ENCODE measurements around the gene NFX1. TPM values are rescaled to one million over a fixed set of nuclear protein-coding genes. Genes with fewer than 3 reads are reported as not detected.
A peak's percentile ranks its signal among the peaks of the same experiment; 100 is the strongest.

Gene NFX1
- total RNA-seq, 1 donor from 2014 or later, result 13.0 TPM

DNA sequence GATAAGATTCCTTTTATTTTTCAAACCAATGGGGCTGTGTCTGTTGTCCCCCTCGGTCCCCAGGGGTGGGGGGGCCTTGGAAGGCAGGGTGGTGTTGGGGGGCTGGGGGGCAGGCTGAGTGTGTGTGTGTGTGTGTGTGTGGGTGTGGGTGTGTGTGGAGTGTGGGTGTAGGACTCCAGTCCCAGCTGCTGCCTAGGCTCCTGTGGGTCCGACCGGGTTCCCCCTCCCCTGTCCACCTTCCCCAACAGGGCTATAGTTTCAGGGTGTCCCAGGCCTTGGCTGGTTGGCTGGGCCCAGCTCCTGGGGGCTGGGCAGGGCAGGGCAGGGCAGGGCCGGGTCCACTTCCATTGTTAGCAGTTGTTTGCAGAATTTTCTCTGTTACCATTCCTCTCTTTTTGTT is 2.1 kb upstream of the NFX1 start:
- DNase-seq (ENCODE audit: low spot score), result no peak
- H3F3A ChIP-seq (ENCODE audit: low read depth), result peaks cover 13% of the 10 kb centered on the region
- H3K9me3 ChIP-seq (ENCODE audit: low read depth), result no peaks in the 10 kb centered on the region
- no peaks in the 10 kb centered on the region for H3K36me3 Mint-ChIP-seq
- no peak overlapping the region for H3K4me2 ChIP-seq
- H2AFZ ChIP-seq (replicated peaks), result no peak overlapping the region
- H3K4me3 ChIP-seq, result no peak overlapping the region
- H3K27me3 ChIP-seq, result no peaks in the 10 kb centered on the region
- H4K20me1 ChIP-seq (ENCODE audit: low read depth), result no peaks in the 10 kb centered on the region
- no peak overlapping the region for H3K9ac ChIP-seq
- no peaks in the 10 kb centered on the region for H3K9me3 Mint-ChIP-seq
- H3K27ac ChIP-seq, result no peak overlapping the region
- peaks cover 29% of the 10 kb centered on the region for H3K79me2 ChIP-seq (ENCODE audit: low read depth)
- peaks cover 17% of the 10 kb centered on the region for H3K4me1 Mint-ChIP-seq
- no peak for TF ChIP-seq EZH2 (IDR thresholded peaks at IDR 0.05)
- TF ChIP-seq EZH2phosphoT487 (IDR thresholded peaks at IDR 0.05), result no peak
- TF ChIP-seq, protein P1, sequence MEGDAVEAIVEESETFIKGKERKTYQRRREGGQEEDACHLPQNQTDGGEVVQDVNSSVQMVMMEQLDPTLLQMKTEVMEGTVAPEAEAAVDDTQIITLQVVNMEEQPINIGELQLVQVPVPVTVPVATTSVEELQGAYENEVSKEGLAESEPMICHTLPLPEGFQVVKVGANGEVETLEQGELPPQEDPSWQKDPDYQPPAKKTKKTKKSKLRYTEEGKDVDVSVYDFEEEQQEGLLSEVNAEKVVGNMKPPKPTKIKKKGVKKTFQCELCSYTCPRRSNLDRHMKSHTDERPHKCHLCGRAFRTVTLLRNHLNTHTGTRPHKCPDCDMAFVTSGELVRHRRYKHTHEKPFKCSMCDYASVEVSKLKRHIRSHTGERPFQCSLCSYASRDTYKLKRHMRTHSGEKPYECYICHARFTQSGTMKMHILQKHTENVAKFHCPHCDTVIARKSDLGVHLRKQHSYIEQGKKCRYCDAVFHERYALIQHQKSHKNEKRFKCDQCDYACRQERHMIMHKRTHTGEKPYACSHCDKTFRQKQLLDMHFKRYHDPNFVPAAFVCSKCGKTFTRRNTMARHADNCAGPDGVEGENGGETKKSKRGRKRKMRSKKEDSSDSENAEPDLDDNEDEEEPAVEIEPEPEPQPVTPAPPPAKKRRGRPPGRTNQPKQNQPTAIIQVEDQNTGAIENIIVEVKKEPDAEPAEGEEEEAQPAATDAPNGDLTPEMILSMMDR (IDR thresholded peaks at IDR 0.05), result no peak
- H3K4me3 Mint-ChIP-seq, result no peak overlapping the region
- H3K36me3 ChIP-seq, result no peaks in the 10 kb centered on the region
- H3K4me1 ChIP-seq, result peaks cover 4% of the 10 kb centered on the region
- H3K27me3 Mint-ChIP-seq (ENCODE audit: insufficient read depth, low read depth), result peaks cover 5% of the 10 kb centered on the region
- peak overlapping the region; percentile 57 for H3K27ac Mint-ChIP-seq

DNA sequence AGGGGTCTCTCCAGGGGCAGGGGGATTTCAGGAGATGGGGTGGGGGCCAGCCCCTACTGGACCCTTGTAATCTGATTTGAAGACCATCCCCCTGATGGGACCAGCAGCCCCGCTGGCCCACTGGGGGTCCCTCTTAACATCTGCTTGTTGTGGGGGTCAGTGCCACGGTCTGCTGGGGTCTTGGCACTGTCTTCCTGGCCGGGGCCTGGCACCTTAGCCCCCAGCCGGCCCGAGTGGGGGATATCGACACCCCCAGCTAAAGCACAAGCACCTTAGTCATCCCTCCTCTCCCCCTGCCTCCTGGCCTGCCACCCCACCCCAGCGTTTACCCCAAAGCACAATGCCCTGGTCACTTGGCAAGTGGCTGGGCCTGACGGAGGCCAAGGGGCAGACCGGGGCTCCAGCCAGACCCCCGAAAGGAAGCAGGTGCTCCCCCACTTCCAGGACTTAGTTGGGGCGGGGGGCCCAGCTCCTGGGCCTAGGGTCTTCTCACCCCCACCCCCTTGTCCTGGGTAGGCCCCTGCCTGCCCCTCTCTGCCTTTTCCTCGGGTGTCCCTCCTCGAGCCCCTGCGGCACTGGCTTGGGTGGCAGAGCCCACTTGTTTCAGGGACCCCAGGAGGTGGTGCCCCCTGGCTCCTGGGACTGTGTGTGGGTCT is 1.4 kb upstream of the NFX1 start:
- H3K27ac ChIP-seq, result no peak overlapping the region
- Mint-ChIP-seq H3K9me3 (no peaks in the 10 kb centered on the region), H3K27ac (no peak overlapping the region), H3K36me3 (no peaks in the 10 kb centered on the region), H3K27me3 (ENCODE audit: insufficient read depth, low read depth) (peaks cover 5% of the 10 kb centered on the region), H3K4me3 (peak overlapping the region; percentile 99), H3K4me1 (peaks cover 17% of the 10 kb centered on the region)
- H3K9me3 ChIP-seq (ENCODE audit: low read depth), result no peaks in the 10 kb centered on the region
- peaks cover 13% of the 10 kb centered on the region for H3F3A ChIP-seq (ENCODE audit: low read depth)
- no peaks in the 10 kb centered on the region for H4K20me1 ChIP-seq (ENCODE audit: low read depth)
- H3K27me3 ChIP-seq, result no peaks in the 10 kb centered on the region
- no peak overlapping the region for H3K9ac ChIP-seq
- H3K4me1 ChIP-seq, result peaks cover 4% of the 10 kb centered on the region
- no peak overlapping the region for H2AFZ ChIP-seq (replicated peaks)
- H3K4me3 ChIP-seq, result no peak overlapping the region
- H3K4me2 ChIP-seq, result peak overlapping the region; percentile 91
- DNase-seq (ENCODE audit: low spot score), result no peak
- H3K36me3 ChIP-seq, result no peaks in the 10 kb centered on the region
- TF ChIP-seq, protein P1 (IDR thresholded peaks at IDR 0.05), result no peak
- TF ChIP-seq EZH2 (IDR thresholded peaks at IDR 0.05) (no peak), EZH2phosphoT487 (IDR thresholded peaks at IDR 0.05) (no peak)
- H3K79me2 ChIP-seq (ENCODE audit: low read depth), result peaks cover 36% of the 10 kb centered on the region

DNA sequence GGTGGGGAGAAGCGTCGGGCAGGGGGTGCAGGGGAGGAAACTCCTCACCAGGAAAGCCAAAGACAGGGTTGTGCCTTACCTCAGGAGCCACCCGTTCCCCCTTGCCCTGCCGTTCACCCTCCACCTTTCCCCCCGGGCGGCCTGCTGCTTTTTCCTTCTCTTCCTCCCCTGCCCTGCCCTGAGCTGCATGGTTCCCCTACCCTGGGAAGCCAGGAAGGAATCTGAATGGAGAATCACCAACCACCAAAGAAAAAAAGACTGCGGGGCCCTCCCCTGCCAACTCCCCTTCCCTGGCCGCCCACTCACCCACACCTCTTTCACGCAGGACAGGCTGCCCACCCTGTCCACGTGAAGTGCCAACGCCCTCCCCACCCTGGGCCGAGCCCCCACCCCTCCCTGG is 820 bp upstream of the NFX1 start:
- peaks cover 13% of the 10 kb centered on the region for H3F3A ChIP-seq (ENCODE audit: low read depth)
- no peak overlapping the region for H2AFZ ChIP-seq (replicated peaks)
- peak overlapping the region; percentile 92 for H3K9ac ChIP-seq
- peak overlapping the region; percentile 91 for H3K4me2 ChIP-seq
- no peaks in the 10 kb centered on the region for H3K9me3 ChIP-seq (ENCODE audit: low read depth)
- Mint-ChIP-seq H3K36me3 (no peaks in the 10 kb centered on the region), H3K27me3 (ENCODE audit: insufficient read depth, low read depth) (peaks cover 5% of the 10 kb centered on the region), H3K4me3 (peak overlapping the region; percentile 99), H3K9me3 (no peaks in the 10 kb centered on the region), H3K4me1 (peaks cover 17% of the 10 kb centered on the region), H3K27ac (no peak overlapping the region)
- H3K36me3 ChIP-seq, result no peaks in the 10 kb centered on the region
- TF ChIP-seq EZH2phosphoT487 (IDR thresholded peaks at IDR 0.05) (no peak), EZH2 (IDR thresholded peaks at IDR 0.05) (no peak)
- TF ChIP-seq, protein P1 (IDR thresholded peaks at IDR 0.05), result no peak
- H3K4me3 ChIP-seq, result peak overlapping the region; percentile 94
- peaks cover 42% of the 10 kb centered on the region for H3K79me2 ChIP-seq (ENCODE audit: low read depth)
- peaks cover 4% of the 10 kb centered on the region for H3K4me1 ChIP-seq
- H4K20me1 ChIP-seq (ENCODE audit: low read depth), result no peaks in the 10 kb centered on the region
- DNase-seq (ENCODE audit: low spot score), result peak; percentile 7
- no peak overlapping the region for H3K27ac ChIP-seq
- no peaks in the 10 kb centered on the region for H3K27me3 ChIP-seq
